Measurements from ENCODE around the gene TCF12. TPM values are rescaled to one million over a fixed set of nuclear protein-coding genes. Genes with fewer than 3 reads are reported as not detected.
A peak's percentile ranks its signal among the peaks of the same experiment; 100 is the strongest.

TCF12 gene
- total RNA-seq, 1 experiment from 2014 or later, result 76.7 TPM

GRCh38 chr15:56919031-56919608, 676 bp downstream of the TCF12 start:
- no peak overlapping the region for H3K56ac ChIP-seq (ENCODE audit: insufficient read length, low read depth, low read length)
- H3K79me1 ChIP-seq (ENCODE audit: insufficient read depth, low read depth, low read length, poor library complexity, severe bottlenecking), result no peaks in the 10 kb centered on the region
- no peak overlapping the region; the same call in 1 of the 2 replicates for H2BK15ac ChIP-seq (ENCODE audit: low read depth, low read length)
- no peaks in the 10 kb centered on the region; the same call in 1 of the 2 replicates for H3K4me1 ChIP-seq (ENCODE audit: insufficient read depth, low read length)
- no peak overlapping the region for H2BK120ac ChIP-seq (ENCODE audit: low read depth, low read length, poor library complexity, severe bottlenecking)
- TF ChIP-seq CTCF (conservative IDR thresholded peaks at IDR 0.05), result no peak
- H3K36me3 Mint-ChIP-seq (ENCODE audit: insufficient read depth in 1 of 3, low read depth in 3 of 3), result peaks cover 20 to 44% (median 44%) of the 10 kb centered on the region in 3 experiments
- no peak overlapping the region for H4K91ac ChIP-seq (ENCODE audit: insufficient read length, low read depth, low read length)
- no peak overlapping the region for H4K8ac ChIP-seq (replicated peaks; ENCODE audit: insufficient read length, low read depth, low read length)
- peak overlapping the region; percentile 91 for H3K18ac ChIP-seq (ENCODE audit: insufficient read length, low read depth, low read length)
- no peaks in the 10 kb centered on the region for H3K9me3 ChIP-seq (ENCODE audit: control insufficient read depth, low read depth, low read length)
- DNase-seq, result peak; percentile 61
- peaks cover 4% of the 10 kb centered on the region; the same call in 1 of the 2 replicates for H3K79me2 ChIP-seq (ENCODE audit: insufficient read depth, low read length)
- no peak overlapping the region for H3K4ac ChIP-seq (ENCODE audit: low read depth, low read length)
- peaks cover 13% of the 10 kb centered on the region for H3K23me2 ChIP-seq (ENCODE audit: insufficient read length, low read depth, low read length, poor library complexity, severe bottlenecking)
- H3K9me3 Mint-ChIP-seq, result peaks cover 11 to 13% of the 10 kb centered on the region in 2 experiments
- no peak overlapping the region for H3K27ac Mint-ChIP-seq
- H4K20me1 ChIP-seq (ENCODE audit: control insufficient read depth, insufficient read depth, insufficient read length), result no peaks in the 10 kb centered on the region
- H4K5ac ChIP-seq (ENCODE audit: insufficient read length, low read depth, low read length), result no peak overlapping the region
- H3K27ac ChIP-seq (ENCODE audit: insufficient read length, low read depth, low read length), result no peak overlapping the region
- no CpG with 5 or more reads among the region's 81 CpGs for WGBS (ENCODE audit: extremely low coverage, insufficient read length, low lambda C conversion rate)
- H3K27me3 Mint-ChIP-seq (ENCODE audit: low read depth), result peaks cover 2% of the 10 kb centered on the region; the same call in 1 of the 2 replicates
- H3K27me3 ChIP-seq (ENCODE audit: insufficient read depth, low read length), result no peaks in the 10 kb centered on the region
- H3K9ac ChIP-seq (ENCODE audit: extremely low read depth, insufficient read length, low read length), result peak overlapping the region; percentile 69
- no peak overlapping the region for H2BK12ac ChIP-seq (ENCODE audit: insufficient read length, low read depth, low read length)
- no peak overlapping the region for H2AK5ac ChIP-seq (ENCODE audit: insufficient read length, low read length)
- H2BK5ac ChIP-seq (ENCODE audit: insufficient read length, low read length), result no peak overlapping the region
- peak overlapping the region; percentile 83 to 94 for H3K4me3 Mint-ChIP-seq
- H3K23ac ChIP-seq (ENCODE audit: insufficient read length, low read depth, low read length), result no peak overlapping the region
- H2BK20ac ChIP-seq (ENCODE audit: low read depth, low read length, poor library complexity, severe bottlenecking), result no peak overlapping the region
- H3T11ph ChIP-seq (ENCODE audit: low read length), result no peak overlapping the region
- no peak overlapping the region for H2AFZ ChIP-seq (ENCODE audit: low read length)
- H3K14ac ChIP-seq (ENCODE audit: insufficient read depth, low read length), result peak overlapping the region; percentile 41
- H3K4me2 ChIP-seq (ENCODE audit: insufficient read depth, insufficient read length, low read length), result peak overlapping the region; percentile 91
- H3K4me1 Mint-ChIP-seq, result peaks cover 25 to 28% of the 10 kb centered on the region in 2 experiments

Data from H9 (cell line).